ENCODE data around the gene DLGAP1. TPM values are rescaled to one million over a fixed set of nuclear protein-coding genes. Genes with fewer than 3 reads are reported as not detected.
A peak's percentile ranks its signal among the peaks of the same experiment; 100 is the strongest.

DLGAP1 gene
- total and polyA plus RNA-seq, 2 of the 13 experiments (the other 11 are each of a cell fraction or from before 2014, with no cell fraction given): 0.01 TPM; not detected in 1

DNA sequence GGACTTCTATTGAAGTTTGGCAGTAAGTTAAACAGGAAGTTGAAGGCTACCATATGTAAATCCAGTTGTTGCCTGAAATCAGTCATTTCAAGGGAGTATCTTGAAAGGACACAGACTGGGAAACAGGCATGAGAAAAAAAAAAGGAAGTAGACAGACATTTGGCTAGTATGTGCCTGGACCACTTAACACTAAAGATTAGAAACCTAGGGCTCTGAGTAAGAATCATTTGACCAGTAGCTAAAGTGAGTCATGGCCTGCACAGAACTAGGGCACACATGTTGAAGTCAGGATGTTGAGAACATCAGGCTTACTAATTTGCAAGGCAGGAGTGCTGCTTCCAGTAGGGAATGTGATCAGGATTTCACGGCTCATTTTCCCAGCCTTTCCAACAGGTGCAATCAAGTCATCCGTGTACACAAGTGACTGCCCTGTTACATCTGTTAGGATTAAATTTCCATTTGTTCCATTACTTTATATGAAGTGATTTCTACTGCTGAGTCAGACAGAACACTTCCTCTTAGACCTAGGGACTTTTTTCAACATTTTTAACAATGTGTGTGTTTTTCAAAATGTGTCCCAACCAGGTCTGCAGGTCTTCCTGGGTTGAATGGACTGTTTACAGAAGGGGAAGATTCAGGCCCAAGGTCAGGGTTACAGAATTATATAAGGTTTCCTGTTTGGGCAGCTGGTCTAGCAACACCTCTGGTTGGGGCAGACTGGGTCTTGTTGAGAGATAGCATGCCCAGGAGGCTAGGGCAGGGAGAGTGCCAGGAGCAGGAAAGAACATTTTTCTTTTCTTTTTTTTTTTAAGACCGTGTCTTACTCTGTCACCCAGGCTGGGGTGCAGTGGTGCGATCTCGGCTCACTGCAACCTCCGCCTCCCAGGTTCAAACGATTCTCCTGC lies 859.5 kb downstream of the DLGAP1 start (continued):
- TF ChIP-seq AKAP8 (CRISPR knock-in tag; IDR thresholded peaks at IDR 0.05): no peak
- peak; percentile 32 for TF ChIP-seq POLR2AphosphoS5 (IDR thresholded peaks at IDR 0.05; ENCODE audit: low read depth, low read length)
- peak; percentile 68 for TF ChIP-seq FOSL2 (CRISPR knock-in tag; IDR thresholded peaks at IDR 0.05)
- TF ChIP-seq HMGXB3 (CRISPR knock-in tag; IDR thresholded peaks at IDR 0.05; ENCODE audit: borderline replicate concordance): peak; percentile 46; the same call in 1 of the 2 replicates
- TF ChIP-seq MAF1 (CRISPR knock-in tag; IDR thresholded peaks at IDR 0.05; ENCODE audit: borderline replicate concordance): no peak
- peak; percentile 69 for TF ChIP-seq ZKSCAN8 (CRISPR knock-in tag; IDR thresholded peaks at IDR 0.05; ENCODE audit: borderline replicate concordance)
- no peak for TF ChIP-seq ZNF292 (CRISPR knock-in tag; IDR thresholded peaks at IDR 0.05; ENCODE audit: borderline replicate concordance, low read depth)
- TF ChIP-seq ZNF724P (CRISPR knock-in tag; IDR thresholded peaks at IDR 0.05; ENCODE audit: borderline replicate concordance): no peak
- no peak for TF ChIP-seq TCF7L2 (IDR thresholded peaks at IDR 0.05; ENCODE audit: low read depth, low read length)
- TF ChIP-seq TBX2 (CRISPR knock-in tag; IDR thresholded peaks at IDR 0.05; ENCODE audit: borderline replicate concordance): peak; percentile 95
- no peak for TF ChIP-seq SMARCC2 (IDR thresholded peaks at IDR 0.05)
- TF ChIP-seq, protein P1, sequence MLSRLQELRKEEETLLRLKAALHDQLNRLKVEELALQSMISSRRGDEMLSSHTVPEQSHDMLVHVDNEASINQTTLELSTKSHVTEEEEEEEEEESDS (CRISPR knock-in tag; IDR thresholded peaks at IDR 0.05; ENCODE audit: borderline replicate concordance): no peak
- TF ChIP-seq ZMAT5 (CRISPR knock-in tag; IDR thresholded peaks at IDR 0.05; ENCODE audit: borderline replicate concordance, low read depth): no peak
- TF ChIP-seq, protein P2, sequence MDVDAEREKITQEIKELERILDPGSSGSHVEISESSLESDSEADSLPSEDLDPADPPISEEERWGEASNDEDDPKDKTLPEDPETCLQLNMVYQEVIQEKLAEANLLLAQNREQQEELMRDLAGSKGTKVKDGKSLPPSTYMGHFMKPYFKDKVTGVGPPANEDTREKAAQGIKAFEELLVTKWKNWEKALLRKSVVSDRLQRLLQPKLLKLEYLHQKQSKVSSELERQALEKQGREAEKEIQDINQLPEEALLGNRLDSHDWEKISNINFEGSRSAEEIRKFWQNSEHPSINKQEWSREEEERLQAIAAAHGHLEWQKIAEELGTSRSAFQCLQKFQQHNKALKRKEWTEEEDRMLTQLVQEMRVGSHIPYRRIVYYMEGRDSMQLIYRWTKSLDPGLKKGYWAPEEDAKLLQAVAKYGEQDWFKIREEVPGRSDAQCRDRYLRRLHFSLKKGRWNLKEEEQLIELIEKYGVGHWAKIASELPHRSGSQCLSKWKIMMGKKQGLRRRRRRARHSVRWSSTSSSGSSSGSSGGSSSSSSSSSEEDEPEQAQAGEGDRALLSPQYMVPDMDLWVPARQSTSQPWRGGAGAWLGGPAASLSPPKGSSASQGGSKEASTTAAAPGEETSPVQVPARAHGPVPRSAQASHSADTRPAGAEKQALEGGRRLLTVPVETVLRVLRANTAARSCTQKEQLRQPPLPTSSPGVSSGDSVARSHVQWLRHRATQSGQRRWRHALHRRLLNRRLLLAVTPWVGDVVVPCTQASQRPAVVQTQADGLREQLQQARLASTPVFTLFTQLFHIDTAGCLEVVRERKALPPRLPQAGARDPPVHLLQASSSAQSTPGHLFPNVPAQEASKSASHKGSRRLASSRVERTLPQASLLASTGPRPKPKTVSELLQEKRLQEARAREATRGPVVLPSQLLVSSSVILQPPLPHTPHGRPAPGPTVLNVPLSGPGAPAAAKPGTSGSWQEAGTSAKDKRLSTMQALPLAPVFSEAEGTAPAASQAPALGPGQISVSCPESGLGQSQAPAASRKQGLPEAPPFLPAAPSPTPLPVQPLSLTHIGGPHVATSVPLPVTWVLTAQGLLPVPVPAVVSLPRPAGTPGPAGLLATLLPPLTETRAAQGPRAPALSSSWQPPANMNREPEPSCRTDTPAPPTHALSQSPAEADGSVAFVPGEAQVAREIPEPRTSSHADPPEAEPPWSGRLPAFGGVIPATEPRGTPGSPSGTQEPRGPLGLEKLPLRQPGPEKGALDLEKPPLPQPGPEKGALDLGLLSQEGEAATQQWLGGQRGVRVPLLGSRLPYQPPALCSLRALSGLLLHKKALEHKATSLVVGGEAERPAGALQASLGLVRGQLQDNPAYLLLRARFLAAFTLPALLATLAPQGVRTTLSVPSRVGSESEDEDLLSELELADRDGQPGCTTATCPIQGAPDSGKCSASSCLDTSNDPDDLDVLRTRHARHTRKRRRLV (CRISPR knock-in tag; IDR thresholded peaks at IDR 0.05): 0 out of 2 replicates have a peak, but pooled peaks have one; percentile 6
- no peak for TF ChIP-seq ZNF740 (CRISPR knock-in tag; IDR thresholded peaks at IDR 0.05)
- TF ChIP-seq MXD1 (CRISPR knock-in tag; IDR thresholded peaks at IDR 0.05): no peak

Measured in HepG2 (cell line).